ENCODE data around the gene GAS2L2.

The GAS2L2 gene

GRCh38 chr17:35745246-35745645, 7.8 kb downstream of the GAS2L2 start:
- no peak for DNase-seq

GRCh38 chr17:35744830-35745229, 8.2 kb downstream of the GAS2L2 start:
- no peak for DNase-seq

- DNase-seq: peak; percentile 14
These were observed 9.3 kb downstream of the GAS2L2 start for GRCh38 chr17:35743626-35744328.

- no peak for DNase-seq
These were observed 10.1 kb downstream of the GAS2L2 start for GRCh38 chr17:35742896-35743477.

GRCh38 chr17:35742496-35742895, 10.5 kb downstream of the GAS2L2 start:
- DNase-seq: no peak

GRCh38 chr17:35740997-35741931, 11.8 kb downstream of the GAS2L2 start:
- no peak for DNase-seq

- DNase-seq: no peak
These were observed 12.8 kb downstream of the GAS2L2 start for GRCh38 chr17:35740216-35740615.

- no peak for DNase-seq
These were observed 14.4 kb downstream of the GAS2L2 start for GRCh38 chr17:35738519-35739133.

GRCh38 chr17:35736236-35736635, 16.8 kb downstream of the GAS2L2 start:
- DNase-seq: no peak

GRCh38 chr17:35735036-35735805, 17.8 kb downstream of the GAS2L2 start:
- no peak for DNase-seq

GRCh38 chr17:35734396-35734795, 18.6 kb downstream of the GAS2L2 start:
- no peak for DNase-seq

- no peak for DNase-seq
These were observed 19.7 kb downstream of the GAS2L2 start for GRCh38 chr17:35733366-35733765.

GRCh38 chr17:35732806-35733136, 20.3 kb downstream of the GAS2L2 start:
- DNase-seq: no peak

- no peak for DNase-seq
These were observed 20.9 kb downstream of the GAS2L2 start for GRCh38 chr17:35731917-35732805.

- DNase-seq: peak; percentile 35
These were observed 21.7 kb downstream of the GAS2L2 start, which contains the start of gene RASL10B for GRCh38 chr17:35731239-35731916. RASL10B (plus strand) TSS chr17:35731639; CDS start chr17:35735185, 3,546 bp downstream.

GRCh38 chr17:35730400-35731005, 22.5 kb downstream of the GAS2L2 start:
- DNase-seq: no peak

- no peak for DNase-seq
These were observed 23.6 kb downstream of the GAS2L2 start for GRCh38 chr17:35729405-35729833.

GRCh38 chr17:35728551-35728950, 24.5 kb downstream of the GAS2L2 start:
- DNase-seq: no peak

GRCh38 chr17:35727635-35728034, 25.4 kb downstream of the GAS2L2 start:
- DNase-seq: no peak

GRCh38 chr17:35726953-35727460, 26.0 kb downstream of the GAS2L2 start:
- DNase-seq: no peak
